Activated CD8-positive, alpha-beta T cell treated with anti-CD3 and anti-CD28 coated beads, Interleukin-2, amount 10 ng/mL, durations not matched to agents 7 days and 5 days (primary cell): ENCODE measurements around the gene CDCA7. TPM values are rescaled to one million over a fixed set of nuclear protein-coding genes. Genes with fewer than 3 reads are reported as not detected.
"Not testable (repeated sequence)": the region's sequence is repeated elsewhere in the genome, so short reads cannot be mapped to it uniquely, and the experiment has no call there.

Source experiments
- ATAC-seq: fragments of 150-1000 bp; cut with Tn5 transposase; one replicate; pipeline ENCODE4 v1.10.0; 2021; ENCODE audit warnings: moderate library complexity
- CTCF ChIA-PET: fragments of 350-600 bp; sonication (Branson Sonifier 250); formaldehyde crosslinking; loops from one replicate; lab custom pipeline; 2021; ENCODE audit warnings: antibody characterized with exemption; lab: Charles Lee
- POLR2A ChIA-PET: fragments of 350-600 bp; sonication (Branson Sonifier 250); formaldehyde crosslinking; loops from one replicate; lab custom pipeline; 2021; ENCODE audit warnings: antibody characterized with exemption; lab: Charles Lee
- DNase-seq: peaks from one replicate; pipeline ENCODE4 v3.0.0-alpha.2; 2020
- H3K27ac Mint-ChIP-seq: one replicate; pipeline ENCODE4 v1.8.0; 2021; ENCODE audit warnings: mild to moderate bottlenecking, mixed read lengths
- H3K27me3 Mint-ChIP-seq: one replicate; pipeline ENCODE4 v1.8.0; 2021; ENCODE audit warnings: low read depth, mixed read lengths
- H3K36me3 Mint-ChIP-seq: one replicate; pipeline ENCODE4 v1.8.0; 2021; ENCODE audit warnings: low read depth, mixed read lengths
- H3K4me1 Mint-ChIP-seq: one replicate; pipeline ENCODE4 v1.8.0; 2021; ENCODE audit warnings: low read depth, mixed read lengths
- H3K4me3 Mint-ChIP-seq: one replicate; pipeline ENCODE4 v1.8.0; 2021; ENCODE audit warnings: mild to moderate bottlenecking, mixed read lengths
- H3K9me3 Mint-ChIP-seq: one replicate; pipeline ENCODE4 v1.8.0; 2022; ENCODE audit warnings: mixed read lengths; ENCODE audit not compliant: insufficient read depth
- total RNA-seq, 2 experiments: library from RNA; stranded (reverse); gene quantifications; one replicate each; pipeline ENCODE4 v1.2.3, GENCODE V29; 2021

CDCA7 gene
- total RNA-seq, 2 experiments from 2014 or later: 115 to 119 TPM

GRCh38 chr2:173407176-173407575 lies 52.5 kb downstream of the CDCA7 start:
- H3K9me3 Mint-ChIP-seq: no peaks in the 10 kb centered on the region
- ChIA-PET CTCF (interaction anchor here (1.0 kb wide), 1 partner anchor 934 kb away, joined by 3 read pairs; no protein-coding TSS in a partner anchor), POLR2A (no interaction called here)
- ATAC-seq (no peak), DNase-seq (no peak)
- H3K4me1 Mint-ChIP-seq: peaks cover 5% of the 10 kb centered on the region
- no peak overlapping the region for H3K4me3 Mint-ChIP-seq
- no peak overlapping the region for H3K27ac Mint-ChIP-seq
- H3K27me3 Mint-ChIP-seq: peaks cover 23% of the 10 kb centered on the region
- no peaks in the 10 kb centered on the region for H3K36me3 Mint-ChIP-seq

- CTCF ChIA-PET: interaction anchor here (1.0 kb wide), 1 partner anchor 934 kb away, joined by 3 read pairs; no protein-coding TSS in a partner anchor
- Mint-ChIP-seq H3K27me3 (peaks cover 19% of the 10 kb centered on the region), H3K4me1 (peaks cover under 1% of the 10 kb centered on the region), H3K36me3 (no peaks in the 10 kb centered on the region), H3K9me3 (no peaks in the 10 kb centered on the region), H3K4me3 (no peak overlapping the region), H3K27ac (no peak overlapping the region)
- DNase-seq: no peak
- POLR2A ChIA-PET: no interaction called here
- ATAC-seq: no peak
Measured at GRCh38 chr2:173407646-173408045, 53.0 kb downstream of the CDCA7 start.

DNA sequence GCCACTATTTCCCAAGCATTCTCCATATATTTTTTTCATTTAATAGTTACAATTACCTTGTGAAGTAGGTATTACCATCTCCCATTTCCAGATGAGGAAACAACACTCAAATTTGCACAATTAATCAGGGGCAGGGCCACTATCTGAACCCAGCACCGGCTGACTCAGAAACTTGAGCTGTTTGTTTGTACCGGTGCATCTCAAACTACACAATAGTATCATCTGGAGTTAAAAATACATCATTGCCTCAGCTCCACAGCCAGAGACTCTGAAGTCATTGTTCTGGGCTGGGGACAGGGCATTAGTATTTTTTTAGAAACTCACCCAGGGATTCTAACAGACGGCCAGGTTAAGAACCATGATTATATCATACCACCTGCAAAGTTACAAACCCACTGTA lies 55.9 kb downstream of the CDCA7 start:
- ChIA-PET CTCF (interaction anchor here (0.7 to 1.3 kb wide), 2 partner anchors 8 to 12 kb away, joined by 3 to 5 read pairs; no protein-coding TSS in a partner anchor), POLR2A (no interaction called here)
- DNase-seq (no peak), ATAC-seq (no peak)
- Mint-ChIP-seq H3K9me3 (no peaks in the 10 kb centered on the region), H3K4me3 (no peak overlapping the region), H3K36me3 (no peaks in the 10 kb centered on the region), H3K27ac (no peak overlapping the region), H3K27me3 (peaks cover 15% of the 10 kb centered on the region), H3K4me1 (no peaks in the 10 kb centered on the region)

- ChIA-PET CTCF (interaction anchor here (2.1 kb wide), 1 partner anchor 10 kb away, joined by 6 read pairs; no protein-coding TSS in a partner anchor), POLR2A (no interaction called here)
- ATAC-seq (no peak), DNase-seq (no peak)
- H3K4me1 Mint-ChIP-seq: no peaks in the 10 kb centered on the region
- H3K4me3 Mint-ChIP-seq: no peak overlapping the region
- H3K27ac Mint-ChIP-seq: no peak overlapping the region
- H3K27me3 Mint-ChIP-seq: peaks cover 14% of the 10 kb centered on the region
- no peaks in the 10 kb centered on the region for H3K9me3 Mint-ChIP-seq
- no peaks in the 10 kb centered on the region for H3K36me3 Mint-ChIP-seq
Measured at GRCh38 chr2:173412628-173413027, 58.0 kb downstream of the CDCA7 start.

DNA sequence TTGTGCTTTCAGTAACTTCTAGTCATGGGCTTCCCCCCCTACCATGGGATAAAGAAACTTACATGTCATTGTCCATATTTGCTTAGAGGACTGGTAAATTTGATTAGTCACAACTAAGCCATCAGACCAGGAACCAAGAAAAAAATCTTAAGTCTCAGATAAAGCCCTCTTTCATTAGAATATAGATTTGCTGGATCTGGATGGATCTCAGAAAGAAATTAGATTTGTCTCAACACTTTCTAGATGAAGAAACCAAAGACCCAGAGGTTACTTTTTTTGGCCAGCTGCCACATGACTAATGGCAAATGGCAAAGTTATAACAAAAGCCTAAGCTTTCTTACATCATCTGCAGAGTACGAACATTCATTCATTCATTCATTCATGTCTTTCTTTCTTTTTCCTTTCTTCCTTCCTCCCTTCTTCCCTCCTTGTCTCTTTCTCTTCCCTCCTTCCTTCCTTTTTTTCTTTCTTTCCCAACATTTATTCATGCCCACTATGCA lies 60.2 kb downstream of the CDCA7 start:
- Mint-ChIP-seq H3K27me3 (peaks cover 17% of the 10 kb centered on the region), H3K4me1 (no peaks in the 10 kb centered on the region), H3K9me3 (no peaks in the 10 kb centered on the region), H3K27ac (no peak overlapping the region), H3K36me3 (no peaks in the 10 kb centered on the region), H3K4me3 (no peak overlapping the region)
- POLR2A ChIA-PET: no interaction called here
- DNase-seq (no peak), ATAC-seq (no peak)
- CTCF ChIA-PET: interaction anchor here (1.4 kb wide), 1 partner anchor 12 kb away, joined by 6 read pairs; no protein-coding TSS in a partner anchor

DNA sequence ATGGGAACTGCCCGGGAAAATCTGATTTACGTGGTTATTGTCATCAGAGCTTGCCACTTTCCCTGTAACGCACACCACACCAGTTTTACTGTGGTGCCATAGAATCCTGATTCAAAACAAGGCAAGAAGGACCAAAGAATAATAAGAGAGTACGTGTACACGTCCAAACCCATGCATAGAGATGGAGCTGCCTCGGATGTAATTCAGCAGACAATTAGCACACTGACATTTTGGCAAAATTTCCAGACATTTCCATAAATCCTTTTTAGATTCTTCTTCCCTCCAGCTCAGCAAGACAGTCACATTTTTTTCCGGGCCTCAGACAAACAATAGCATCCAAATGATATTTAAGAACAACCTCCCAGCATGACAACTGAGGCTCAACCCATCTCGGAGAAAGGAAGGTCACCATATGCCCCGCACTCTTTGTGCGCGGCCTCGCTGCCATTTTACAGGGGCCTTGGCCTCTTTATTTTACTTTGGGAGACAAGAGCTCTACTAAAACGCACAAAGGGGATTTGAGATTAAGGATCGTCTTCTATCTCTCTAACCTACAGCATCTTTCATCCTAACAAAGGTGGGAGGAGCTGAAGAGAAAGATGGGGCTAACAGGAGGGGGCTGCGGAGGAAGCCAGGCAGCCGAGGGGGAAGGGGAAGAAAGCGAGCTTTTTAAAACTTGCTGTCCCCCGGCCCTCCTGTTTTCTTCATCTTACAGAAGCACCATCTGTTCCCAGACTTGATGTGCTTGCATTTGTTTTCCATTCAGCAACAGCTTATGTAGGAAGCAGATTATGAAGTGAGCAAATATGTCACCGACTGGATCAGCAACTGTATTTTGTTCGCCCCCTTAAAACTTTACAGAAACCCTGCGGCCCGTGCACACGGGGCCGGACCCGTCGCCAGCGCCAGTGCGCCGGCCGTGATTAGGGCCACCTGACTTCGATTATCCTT lies 61.0 kb downstream of the CDCA7 start:
- Mint-ChIP-seq H3K9me3 (no peaks in the 10 kb centered on the region), H3K27me3 (peaks cover 20% of the 10 kb centered on the region), H3K27ac (no peak overlapping the region), H3K4me3 (no peak overlapping the region), H3K36me3 (no peaks in the 10 kb centered on the region), H3K4me1 (no peaks in the 10 kb centered on the region)
- ATAC-seq (no peak), DNase-seq (no peak)
- CTCF ChIA-PET: interaction anchor here (1.4 kb wide), 1 partner anchor 13 kb away, joined by 6 read pairs; no protein-coding TSS in a partner anchor
- POLR2A ChIA-PET: interaction anchor here (0.5 kb wide), 1 partner anchor 274 kb away, joined by 3 read pairs; no protein-coding TSS in a partner anchor

DNA sequence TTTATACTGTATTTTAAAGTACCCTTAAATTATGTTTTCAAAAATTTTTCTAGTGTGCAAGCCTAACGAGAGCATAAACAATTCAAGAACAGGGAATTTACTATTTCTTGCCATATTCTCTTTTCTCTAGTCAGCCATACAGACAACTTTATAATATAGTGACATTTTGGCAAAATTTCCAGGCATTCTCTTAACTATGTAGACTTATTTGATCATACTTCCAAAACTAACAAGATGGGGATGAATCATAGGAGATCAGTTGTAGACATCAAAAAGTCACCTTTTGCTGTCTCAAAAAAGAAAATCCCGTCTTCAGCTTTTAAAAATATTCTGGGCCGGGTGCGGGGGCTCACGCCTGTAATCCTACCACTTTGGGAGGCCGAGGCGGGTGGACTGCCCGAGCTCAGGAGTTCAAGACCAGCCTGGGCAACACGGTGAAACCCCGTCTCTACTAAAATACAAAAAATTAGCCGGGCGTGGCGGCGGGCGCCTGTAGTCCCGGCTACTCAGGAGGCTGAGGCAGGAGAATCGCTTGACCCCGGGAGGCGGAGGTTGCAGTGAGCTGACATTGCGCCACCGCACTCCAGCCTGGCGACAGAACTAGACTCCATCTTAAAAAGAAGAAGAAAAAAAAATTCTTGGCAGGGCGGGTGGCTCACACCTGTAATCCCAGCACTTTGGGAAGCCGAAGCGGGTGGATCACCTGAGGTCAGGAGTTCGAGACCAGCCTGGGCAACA lies 61.9 kb downstream of the CDCA7 start:
- CTCF ChIA-PET: interaction anchor here (1.4 kb wide), 1 partner anchor 14 kb away, joined by 6 read pairs; no protein-coding TSS in a partner anchor
- not testable (repeated sequence) for H3K4me3 Mint-ChIP-seq, H3K9me3 Mint-ChIP-seq, DNase-seq, H3K4me1 Mint-ChIP-seq, H3K36me3 Mint-ChIP-seq, ATAC-seq, H3K27ac Mint-ChIP-seq
- POLR2A ChIA-PET: interaction anchor here (0.5 kb wide), 1 partner anchor 275 kb away, joined by 3 read pairs; no protein-coding TSS in a partner anchor
- H3K27me3 Mint-ChIP-seq: peaks cover 24% of the 10 kb centered on the region

DNA sequence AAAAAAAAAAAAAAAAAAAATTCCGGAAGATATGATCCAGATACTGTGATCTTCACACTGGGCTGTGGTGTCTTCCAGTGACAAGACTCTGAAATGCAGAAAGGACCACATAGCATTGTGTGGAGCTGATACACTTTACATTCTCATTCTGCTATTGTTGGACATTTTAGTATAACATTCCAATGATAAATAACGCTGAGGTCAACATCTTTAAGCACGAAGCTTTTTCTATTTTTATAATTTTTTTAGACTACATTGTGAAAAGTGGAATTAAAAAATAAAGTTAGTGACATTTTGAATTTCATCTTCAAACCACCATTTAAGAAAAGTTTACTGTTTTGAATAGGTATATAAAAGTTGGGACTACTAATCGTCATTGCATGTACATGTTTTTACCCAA lies 62.7 kb downstream of the CDCA7 start:
- no peak for DNase-seq
- H3K4me3 Mint-ChIP-seq: no peak overlapping the region

DNA sequence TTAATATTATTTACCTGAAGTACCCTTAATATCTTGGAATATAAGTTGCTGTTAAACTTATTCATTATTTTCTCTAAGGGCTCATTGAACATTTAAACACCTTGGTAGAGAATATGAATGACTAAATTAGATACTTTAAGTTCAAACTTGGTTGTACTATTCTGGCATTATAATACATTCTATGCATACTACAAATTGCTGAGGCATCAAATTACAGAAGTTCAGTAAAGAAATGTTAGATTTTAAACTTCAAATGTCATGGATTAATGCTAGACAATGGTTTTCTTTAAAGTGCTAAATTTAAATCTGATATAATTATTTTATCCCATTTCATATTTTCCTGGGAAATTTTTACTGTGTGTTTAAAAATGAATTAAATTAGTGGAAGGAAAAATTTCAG lies 63.1 kb downstream of the CDCA7 start:
- no peaks in the 10 kb centered on the region for H3K36me3 Mint-ChIP-seq
- peaks cover 23% of the 10 kb centered on the region for H3K27me3 Mint-ChIP-seq
- no peak overlapping the region for H3K27ac Mint-ChIP-seq
- ATAC-seq: no peak
- ChIA-PET POLR2A (no interaction called here), CTCF (no interaction called here)
- no peaks in the 10 kb centered on the region for H3K9me3 Mint-ChIP-seq
- H3K4me3 Mint-ChIP-seq: no peak overlapping the region
- H3K4me1 Mint-ChIP-seq: no peaks in the 10 kb centered on the region
- no peak for DNase-seq

More for the DNA sequence above, 62.7 kb downstream of the CDCA7 start:
- no peak for ATAC-seq
- no peak overlapping the region for H3K27ac Mint-ChIP-seq
- peaks cover 24% of the 10 kb centered on the region for H3K27me3 Mint-ChIP-seq
- POLR2A ChIA-PET: no interaction called here
- H3K36me3 Mint-ChIP-seq: no peaks in the 10 kb centered on the region
- H3K9me3 Mint-ChIP-seq: no peaks in the 10 kb centered on the region
- CTCF ChIA-PET: no interaction called here
- H3K4me1 Mint-ChIP-seq: no peaks in the 10 kb centered on the region
